HG03025 (cell line): Measurements from ENCODE around the gene RPTOR.

Experiments used
- ATAC-seq: cut with Tn5 transposase; IDR thresholded peaks from one replicate; pipeline ENCODE4 v1.9.1; 2021; ENCODE audit warnings: mild to moderate bottlenecking, moderate library complexity; ENCODE audit not compliant: unreplicated experiment, low FRiP score

Gene RPTOR

GRCh38 chr17:80833952-80834892 lies 289.6 kb downstream of the RPTOR start:
- ATAC-seq = no peak

GRCh38 chr17:80834893-80835275 lies 290.2 kb downstream of the RPTOR start:
- no peak for ATAC-seq

- no peak for ATAC-seq
Measured at GRCh38 chr17:80835816-80836657, 291.4 kb downstream of the RPTOR start.

GRCh38 chr17:80836658-80836965 lies 292.0 kb downstream of the RPTOR start:
- ATAC-seq = no peak

- ATAC-seq = no peak
Measured at GRCh38 chr17:80836971-80837481, 292.4 kb downstream of the RPTOR start.

GRCh38 chr17:80837711-80838110 lies 293.1 kb downstream of the RPTOR start:
- no peak for ATAC-seq

- no peak for ATAC-seq
Measured at GRCh38 chr17:80838311-80839025, 293.8 kb downstream of the RPTOR start.

- no peak for ATAC-seq
Measured at GRCh38 chr17:80839026-80839345, 294.3 kb downstream of the RPTOR start.

- ATAC-seq = no peak
Measured at GRCh38 chr17:80839511-80839941, 294.9 kb downstream of the RPTOR start.

GRCh38 chr17:80839970-80840369 lies 295.3 kb downstream of the RPTOR start:
- no peak for ATAC-seq

- ATAC-seq = no peak
Measured at GRCh38 chr17:80842456-80843013, 297.9 kb downstream of the RPTOR start.

GRCh38 chr17:80843741-80844156 lies 299.1 kb downstream of the RPTOR start:
- ATAC-seq = no peak

- ATAC-seq = no peak
Measured at GRCh38 chr17:80844418-80844990, 299.9 kb downstream of the RPTOR start.

- ATAC-seq = no peak
Measured at GRCh38 chr17:80845069-80845862, 300.6 kb downstream of the RPTOR start.

- no peak for ATAC-seq
Measured at GRCh38 chr17:80845863-80846671, 301.4 kb downstream of the RPTOR start.

GRCh38 chr17:80846932-80847331 lies 302.3 kb downstream of the RPTOR start:
- no peak for ATAC-seq

GRCh38 chr17:80847496-80848230 lies 303.0 kb downstream of the RPTOR start:
- no peak for ATAC-seq
